COR-L47 (cell line): Measurements from ENCODE around the gene COL24A1.
"Not testable (repeated sequence)": the region's sequence is repeated elsewhere in the genome, so short reads cannot be mapped to it uniquely, and the experiment has no call there.

Experiments used
- DNase-seq: peaks from one replicate; lab custom pipeline; 2025; lab: John Stamatoyannopoulos, UW

COL24A1 gene

DNA sequence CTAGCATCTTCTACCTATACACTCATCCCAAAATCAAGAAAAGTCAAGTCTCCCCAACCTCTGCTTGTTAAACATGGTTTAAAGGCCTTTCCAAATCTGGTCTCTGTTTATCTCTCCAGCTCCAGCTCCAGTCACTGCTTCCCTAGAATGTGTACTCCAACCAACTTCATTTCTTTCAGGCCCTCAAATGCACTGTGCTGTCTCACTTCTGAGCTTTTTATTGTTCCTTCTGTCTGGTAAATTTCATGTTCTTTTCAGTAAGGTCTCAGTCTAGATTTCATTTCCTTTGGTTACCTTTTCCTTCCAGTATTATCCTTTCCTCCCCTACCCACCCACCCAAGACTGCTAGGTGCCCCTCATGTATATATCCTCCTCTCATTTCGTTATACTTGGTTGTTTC lies 3.7 kb downstream of the COL24A1 start:
- no peak for DNase-seq

- DNase-seq: no peak
Observed at GRCh38 chr1:86151427-86151826, 5.1 kb downstream of the COL24A1 start.

GRCh38 chr1:86150553-86151055 lies 6.0 kb downstream of the COL24A1 start:
- no peak for DNase-seq

DNA sequence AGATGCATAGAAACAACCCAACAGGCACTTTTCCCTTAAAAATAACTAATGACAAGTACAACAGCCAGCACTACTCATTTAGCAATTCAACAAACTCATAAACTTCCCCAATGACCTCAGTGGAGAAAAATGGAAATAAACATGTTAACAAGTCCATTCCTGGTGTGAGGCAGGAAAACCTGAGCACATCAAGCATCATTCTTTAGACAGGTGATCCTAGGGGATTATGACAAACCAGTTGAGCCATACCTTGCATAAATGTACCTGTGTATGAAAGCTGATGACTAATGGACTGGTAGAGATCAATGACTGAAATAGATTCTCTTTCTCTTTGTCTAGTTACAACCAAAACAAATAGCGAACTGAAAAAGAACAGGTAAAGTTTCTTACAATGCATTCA lies 7.0 kb downstream of the COL24A1 start:
- DNase-seq: no peak

DNA sequence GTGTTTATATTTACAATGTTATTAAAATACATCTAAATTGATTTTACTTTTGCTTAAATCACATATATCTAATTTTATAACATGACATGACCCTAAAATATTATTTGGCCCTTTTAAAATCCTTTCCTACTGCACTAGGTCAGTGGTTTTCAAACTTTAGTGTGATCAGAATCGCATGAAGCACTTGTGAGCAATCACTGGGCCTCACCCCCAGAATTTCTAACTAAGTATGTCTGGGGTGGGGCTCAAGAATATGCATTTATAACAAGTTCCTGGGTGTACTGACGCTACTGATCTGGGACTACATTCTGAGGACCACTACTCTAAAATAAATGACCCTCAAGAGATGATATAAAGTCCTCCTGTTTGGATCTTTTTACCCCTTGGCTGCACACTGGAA lies 8.8 kb downstream of the COL24A1 start:
- DNase-seq: no peak

GRCh38 chr1:86146566-86146965 lies 10.0 kb downstream of the COL24A1 start:
- no peak for DNase-seq

DNA sequence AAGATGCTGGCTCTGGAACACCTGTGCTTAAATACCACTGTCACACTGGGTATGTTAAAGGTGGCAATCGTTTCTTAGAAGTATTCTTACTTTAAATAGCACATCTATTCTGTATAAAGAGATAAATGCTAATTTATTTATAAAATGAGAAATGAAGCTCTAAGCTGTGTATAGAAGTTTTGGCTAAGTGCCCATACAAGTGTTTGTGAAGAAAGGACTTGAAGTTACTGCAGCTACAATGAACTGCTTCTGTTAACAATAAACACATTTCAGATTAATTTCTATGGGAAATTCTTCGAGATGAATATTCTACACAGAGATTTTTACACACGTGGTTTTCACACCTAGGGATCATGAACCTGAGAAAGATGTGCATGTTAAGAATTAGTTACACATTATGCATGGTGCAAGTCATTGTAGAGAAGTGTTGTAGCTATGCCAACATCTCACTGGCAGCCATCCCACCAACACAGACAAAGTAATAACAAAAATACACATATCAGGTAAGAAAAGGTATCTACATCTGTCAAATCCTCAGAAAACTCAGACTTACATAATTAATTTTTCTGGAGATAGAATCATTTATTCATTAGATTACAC lies 16.2 kb downstream of the COL24A1 start:
- DNase-seq: no peak

DNA sequence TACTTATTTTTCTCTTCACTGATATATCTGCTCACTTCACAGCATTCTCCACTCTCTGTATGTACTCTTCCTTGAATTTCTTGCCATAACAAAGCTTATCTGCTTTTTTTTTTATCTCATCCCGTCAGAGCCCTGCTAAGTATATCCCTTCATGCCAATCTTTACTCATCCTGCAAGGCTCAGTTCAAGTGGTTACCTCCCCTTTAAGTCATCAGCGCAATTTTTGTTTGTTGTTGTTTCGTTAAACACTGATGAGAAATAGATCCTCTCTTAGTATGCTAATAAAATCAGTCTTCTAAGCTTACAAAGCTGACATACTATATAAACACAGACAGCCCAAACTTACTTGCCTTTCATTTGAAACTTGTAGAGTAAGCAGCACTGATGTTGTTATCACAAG lies 17.8 kb downstream of the COL24A1 start:
- no peak for DNase-seq

- DNase-seq: no peak
Observed at GRCh38 chr1:86137436-86137835, 19.1 kb downstream of the COL24A1 start.

- DNase-seq: no peak
Observed at GRCh38 chr1:86119214-86119764, 37.3 kb downstream of the COL24A1 start.

GRCh38 chr1:86114816-86115400 lies 41.7 kb downstream of the COL24A1 start:
- DNase-seq: no peak

- no peak for DNase-seq
Observed at GRCh38 chr1:86114236-86114635, 42.3 kb downstream of the COL24A1 start.

DNA sequence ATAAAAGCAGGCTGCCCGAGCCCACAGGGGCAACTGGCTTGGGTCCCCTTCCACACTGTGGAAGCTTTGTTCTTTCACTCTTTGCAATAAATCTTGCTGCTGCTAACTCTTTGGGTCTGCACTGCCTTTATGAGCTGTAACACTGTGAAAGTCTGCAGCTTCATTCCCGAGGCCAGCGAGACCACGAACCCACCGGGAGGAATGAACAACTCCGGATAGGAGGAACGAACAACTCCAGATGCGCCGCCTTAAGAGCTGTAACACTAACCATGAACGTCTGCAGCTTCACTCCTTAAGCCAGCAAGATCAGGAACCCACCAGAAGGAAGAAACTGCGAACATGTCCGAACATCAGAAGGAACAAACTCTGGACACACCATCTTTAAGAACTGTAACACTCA lies 45.0 kb downstream of the COL24A1 start:
- DNase-seq: not testable (repeated sequence)

DNA sequence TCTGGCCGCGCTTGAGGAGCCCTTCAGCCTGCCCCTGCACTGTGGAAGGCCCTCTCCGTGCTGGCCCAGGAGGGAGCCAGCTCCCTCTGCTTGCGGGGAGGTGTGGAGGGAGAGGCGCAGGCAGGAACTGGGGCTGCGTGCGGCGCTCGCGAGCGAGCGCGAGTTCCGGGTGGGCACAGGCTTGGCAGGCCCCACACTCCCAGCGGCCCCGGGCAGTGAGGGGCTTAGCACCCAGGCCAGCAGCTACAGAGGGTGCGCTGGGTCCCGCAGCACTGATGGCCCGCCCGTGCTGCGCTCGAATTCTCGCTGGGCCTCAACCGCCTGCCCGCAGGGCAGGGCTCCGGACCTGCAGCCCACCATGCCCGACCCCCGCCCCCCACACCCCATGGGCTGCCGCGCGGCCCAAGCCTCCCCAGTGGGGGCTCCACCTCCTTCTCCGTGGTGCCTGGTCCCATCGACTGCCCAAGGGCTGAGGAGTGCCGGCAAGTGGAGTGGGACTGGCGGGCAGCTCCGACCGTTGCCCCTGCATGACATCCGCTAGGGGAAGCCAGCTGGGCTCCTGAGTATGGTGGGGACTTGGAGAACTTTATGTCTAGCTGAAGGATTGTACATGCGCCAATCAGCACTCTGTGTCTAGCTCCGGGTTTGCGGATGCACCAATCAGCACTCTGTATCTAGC lies 46.0 kb downstream of the COL24A1 start:
- no peak for DNase-seq

- DNase-seq: no peak
Observed at GRCh38 chr1:86105533-86105866, 51.1 kb downstream of the COL24A1 start.

GRCh38 chr1:86104606-86105532 lies 51.7 kb downstream of the COL24A1 start:
- no peak for DNase-seq

DNA sequence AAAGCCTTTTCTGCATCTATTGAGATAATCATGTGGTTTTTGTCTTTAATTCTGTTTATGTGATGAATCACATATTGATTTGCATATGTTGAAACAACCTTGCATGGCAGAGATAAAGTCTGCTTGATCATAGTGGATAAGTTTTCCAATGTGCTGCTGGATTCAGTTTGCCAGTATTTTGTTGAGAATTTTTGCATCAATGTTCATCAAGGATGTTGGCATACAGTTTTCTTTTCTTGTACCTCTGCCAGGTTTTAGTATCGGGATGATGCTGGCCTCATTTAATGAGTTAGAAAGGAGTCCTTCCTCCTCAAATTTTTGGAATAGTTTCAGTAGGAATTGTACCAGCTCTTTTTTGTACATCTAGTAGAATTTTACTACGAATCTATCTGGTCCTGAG lies 55.0 kb downstream of the COL24A1 start:
- no peak for DNase-seq

DNA sequence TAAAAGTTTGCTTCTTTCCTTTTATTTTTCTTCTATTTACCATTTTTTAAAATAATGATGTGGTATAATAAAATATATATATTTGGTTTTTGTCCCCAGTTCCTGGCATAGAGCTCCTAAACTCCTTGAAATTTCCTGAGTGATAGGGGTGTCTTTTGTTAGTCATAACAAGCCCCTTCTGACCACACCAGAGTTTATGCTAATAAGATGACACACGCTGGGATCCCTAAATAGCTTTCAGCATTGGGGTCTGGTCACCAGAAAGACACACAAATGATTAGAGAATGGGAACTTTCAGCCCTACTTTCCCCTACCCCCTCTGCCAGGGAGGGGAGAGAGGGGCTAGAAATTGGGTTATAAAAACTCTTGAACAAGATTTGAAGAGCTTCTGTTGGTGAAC lies 56.2 kb downstream of the COL24A1 start:
- no peak for DNase-seq

GRCh38 chr1:86089765-86090164 lies 66.8 kb downstream of the COL24A1 start:
- DNase-seq: no peak

DNA sequence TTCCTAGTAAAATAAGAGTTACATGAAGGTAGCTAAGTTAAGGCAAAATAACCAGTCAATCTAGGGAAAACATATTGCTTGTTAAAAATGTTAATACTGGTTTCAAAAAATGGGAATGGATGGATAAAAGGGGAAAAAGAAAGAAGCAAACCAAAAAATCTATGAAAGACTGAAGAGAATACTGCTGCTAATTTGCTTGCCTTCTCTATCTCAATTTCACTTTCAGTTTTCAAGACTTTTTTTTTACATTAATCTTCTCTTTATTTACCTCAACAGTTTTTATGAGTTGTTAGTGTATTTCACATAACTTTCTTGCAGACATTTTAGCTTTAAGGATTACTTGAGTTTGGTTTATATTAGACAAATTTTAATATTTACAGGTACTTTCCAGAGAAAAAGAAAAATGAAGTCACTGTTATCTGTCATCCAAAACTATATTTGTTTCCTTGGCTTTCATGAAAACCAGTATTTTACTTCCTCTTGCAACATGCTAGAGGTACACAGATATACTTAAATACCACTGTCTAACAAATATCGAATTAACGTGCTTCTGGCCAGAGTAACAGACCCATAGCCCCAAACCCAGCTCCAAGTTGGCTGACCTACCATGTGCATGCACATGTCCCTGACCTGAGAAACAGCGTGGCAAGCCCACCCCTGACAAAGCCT lies 70.7 kb downstream of the COL24A1 start:
- DNase-seq: no peak

GRCh38 chr1:86084998-86085397 lies 71.6 kb downstream of the COL24A1 start:
- no peak for DNase-seq

- DNase-seq: no peak
Observed at GRCh38 chr1:86082183-86082582, 74.4 kb downstream of the COL24A1 start.
